Activated B cell treated with CpG ODN at 0.5 μM for 24 hours (primary cell): ENCODE data around the gene SH3D19. TPM values are rescaled to one million over a fixed set of nuclear protein-coding genes. Genes with fewer than 3 reads are reported as not detected.
"Not testable (repeated sequence)": the region's sequence is repeated elsewhere in the genome, so short reads cannot be mapped to it uniquely, and the experiment has no call there.

Experiments used
- ATAC-seq: fragments of 200-7000 bp; cut with Tn5 transposase; one replicate; pipeline ENCODE4 v1.10.0; 2021; ENCODE audit warnings: low read depth, mild to moderate bottlenecking, moderate library complexity
- CTCF ChIA-PET: fragments of 350-600 bp; sonication (Branson Sonifier 250); formaldehyde crosslinking; loops from one replicate; lab custom pipeline; 2021; ENCODE audit warnings: antibody characterized with exemption; lab: Charles Lee
- POLR2A ChIA-PET: fragments of 350-600 bp; sonication (Branson Sonifier 250); formaldehyde crosslinking; loops from one replicate; lab custom pipeline; 2021; ENCODE audit warnings: antibody characterized with exemption; lab: Charles Lee
- DNase-seq: peaks from one replicate; pipeline ENCODE4 v3.0.0; 2022
- H3K27ac Mint-ChIP-seq: one replicate; pipeline ENCODE4 v1.8.0; 2020; ENCODE audit warnings: mixed read lengths
- H3K27me3 Mint-ChIP-seq: one replicate; pipeline ENCODE4 v1.8.0; 2021; ENCODE audit warnings: mixed read lengths
- H3K36me3 Mint-ChIP-seq: one replicate; pipeline ENCODE4 v1.8.0; 2021; ENCODE audit warnings: low read depth, mixed read lengths
- H3K4me1 Mint-ChIP-seq: one replicate; pipeline ENCODE4 v1.8.0; 2021; ENCODE audit warnings: mixed read lengths
- H3K4me3 Mint-ChIP-seq: one replicate; pipeline ENCODE4 v1.8.0; 2020; ENCODE audit warnings: mild to moderate bottlenecking, mixed read lengths
- H3K9me3 Mint-ChIP-seq: one replicate; pipeline ENCODE4 v1.8.0; 2020; ENCODE audit warnings: mixed read lengths
- intact Hi-C: fragments of 100-400 bp; cut with micrococcal nuclease; formaldehyde crosslinking; loops from one replicate; pipeline ENCODE4 v1.15.1; 2024
- total RNA-seq: library from RNA; stranded (reverse); gene quantifications from 2 replicates; pipeline ENCODE4 v1.2.3, GENCODE V29; 2022
- TF ChIP-seq, protein P1 (sequence below): fragments of 200-600 bp; IDR thresholded peaks from one replicate; pipeline ENCODE4 v1.8.0; 2022; ENCODE audit warnings: antibody characterized with exemption, mild to moderate bottlenecking

SH3D19 gene
- total RNA-seq, 1 donor from 2014 or later, result not detected

- DNase-seq, result no peak
- ChIA-PET CTCF (no interaction called here), POLR2A (no interaction called here)
- intact Hi-C loops, result no loop called here
- Mint-ChIP-seq H3K9me3 (no peaks in the 10 kb centered on the region), H3K27ac (no peak overlapping the region), H3K4me1 (peaks cover 3% of the 10 kb centered on the region), H3K4me3 (no peak overlapping the region), H3K27me3 (peaks cover 4% of the 10 kb centered on the region), H3K36me3 (no peaks in the 10 kb centered on the region)
- ATAC-seq, result no peak
- TF ChIP-seq, protein P1, sequence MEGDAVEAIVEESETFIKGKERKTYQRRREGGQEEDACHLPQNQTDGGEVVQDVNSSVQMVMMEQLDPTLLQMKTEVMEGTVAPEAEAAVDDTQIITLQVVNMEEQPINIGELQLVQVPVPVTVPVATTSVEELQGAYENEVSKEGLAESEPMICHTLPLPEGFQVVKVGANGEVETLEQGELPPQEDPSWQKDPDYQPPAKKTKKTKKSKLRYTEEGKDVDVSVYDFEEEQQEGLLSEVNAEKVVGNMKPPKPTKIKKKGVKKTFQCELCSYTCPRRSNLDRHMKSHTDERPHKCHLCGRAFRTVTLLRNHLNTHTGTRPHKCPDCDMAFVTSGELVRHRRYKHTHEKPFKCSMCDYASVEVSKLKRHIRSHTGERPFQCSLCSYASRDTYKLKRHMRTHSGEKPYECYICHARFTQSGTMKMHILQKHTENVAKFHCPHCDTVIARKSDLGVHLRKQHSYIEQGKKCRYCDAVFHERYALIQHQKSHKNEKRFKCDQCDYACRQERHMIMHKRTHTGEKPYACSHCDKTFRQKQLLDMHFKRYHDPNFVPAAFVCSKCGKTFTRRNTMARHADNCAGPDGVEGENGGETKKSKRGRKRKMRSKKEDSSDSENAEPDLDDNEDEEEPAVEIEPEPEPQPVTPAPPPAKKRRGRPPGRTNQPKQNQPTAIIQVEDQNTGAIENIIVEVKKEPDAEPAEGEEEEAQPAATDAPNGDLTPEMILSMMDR, result no peak
These were observed 232.2 kb downstream of the SH3D19 start for GRCh38 chr4:151093203-151093602.

DNA sequence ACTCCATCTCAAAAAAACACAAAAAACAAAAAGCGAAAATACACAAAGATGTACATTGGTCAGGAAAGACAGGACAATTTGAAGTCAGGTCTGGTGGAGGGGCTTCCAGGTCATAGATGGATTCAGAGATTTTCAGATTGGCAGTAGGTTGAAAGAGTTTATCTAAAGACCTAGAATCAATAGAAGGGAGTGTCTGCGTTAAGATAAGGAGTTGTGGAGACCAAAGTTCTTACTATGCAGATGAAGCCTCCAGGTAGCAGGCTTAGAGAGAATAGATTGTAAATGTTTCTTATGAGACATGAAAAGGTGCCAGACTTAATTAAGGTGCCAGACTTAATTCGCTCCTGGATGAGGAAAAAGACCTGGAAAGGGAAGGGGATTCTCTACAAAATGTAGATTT lies 232.9 kb downstream of the SH3D19 start:
- TF ChIP-seq, protein P1, result no peak
- Mint-ChIP-seq H3K27ac (no peak overlapping the region), H3K4me3 (no peak overlapping the region), H3K4me1 (no peaks in the 10 kb centered on the region), H3K27me3 (peaks cover 9% of the 10 kb centered on the region), H3K36me3 (no peaks in the 10 kb centered on the region), H3K9me3 (no peaks in the 10 kb centered on the region)
- DNase-seq (no peak), ATAC-seq (no peak)
- intact Hi-C loops, result no loop called here
- ChIA-PET POLR2A (no interaction called here), CTCF (no interaction called here)

DNA sequence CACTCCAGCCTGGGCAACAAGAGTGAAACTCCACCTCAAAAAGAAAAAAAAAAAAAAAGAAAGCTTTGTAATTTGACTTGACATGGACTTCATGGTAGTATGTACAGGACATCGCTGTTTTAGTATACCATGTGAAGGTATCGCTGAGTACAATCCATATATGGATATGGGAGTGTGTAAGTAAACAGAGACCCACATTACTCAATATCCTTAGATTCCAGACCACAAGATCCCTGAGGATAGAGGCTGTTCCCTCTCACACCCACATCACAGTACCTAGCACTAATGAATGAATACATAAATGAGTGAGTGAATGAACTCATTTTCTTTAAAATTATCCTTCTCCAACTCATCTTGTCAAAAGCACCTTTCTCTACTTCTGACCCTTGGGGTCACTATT lies 234.4 kb downstream of the SH3D19 start:
- ChIA-PET CTCF (no interaction called here), POLR2A (interaction anchor here (0.7 kb wide), 1 partner anchor 8 kb away, joined by 3 read pairs; the partner anchor contains the start of gene RPS3A)
- DNase-seq (no peak), ATAC-seq (no peak)
- Mint-ChIP-seq H3K9me3 (no peaks in the 10 kb centered on the region), H3K36me3 (no peaks in the 10 kb centered on the region), H3K4me3 (no peak overlapping the region), H3K27ac (no peak overlapping the region), H3K4me1 (no peaks in the 10 kb centered on the region), H3K27me3 (peaks cover 13% of the 10 kb centered on the region)
- intact Hi-C loops, result no loop called here
- TF ChIP-seq, protein P1, result no peak

DNA sequence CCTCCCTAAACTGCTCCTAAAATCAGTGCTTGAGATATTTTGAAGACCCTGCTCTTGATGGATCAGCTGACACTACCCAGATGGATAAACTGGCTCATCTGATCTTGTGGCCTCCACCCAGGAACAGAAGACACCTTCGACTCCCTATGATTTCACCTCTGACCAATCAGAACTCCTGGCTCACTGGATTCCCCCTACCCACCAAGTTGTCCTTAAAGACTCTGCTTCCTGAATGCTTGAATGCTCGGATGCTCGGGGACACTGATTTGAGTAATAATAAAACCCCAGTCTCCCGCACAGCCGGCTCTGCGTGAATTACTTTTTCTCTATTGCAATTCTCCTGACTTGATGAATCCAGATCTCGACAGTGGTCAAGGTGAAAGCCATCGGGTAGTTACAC lies 237.9 kb downstream of the SH3D19 start:
- POLR2A ChIA-PET, result no interaction called here
- intact Hi-C loops, result no loop called here
- CTCF ChIA-PET, result no interaction called here
- ATAC-seq, result no peak
- peaks cover 10% of the 10 kb centered on the region for H3K27me3 Mint-ChIP-seq
- H3K27ac Mint-ChIP-seq, result no peak overlapping the region
- H3K4me3 Mint-ChIP-seq, result no peak overlapping the region
- H3K9me3 Mint-ChIP-seq, result no peaks in the 10 kb centered on the region
- no peak for DNase-seq
- TF ChIP-seq, protein P1, result no peak
- no peaks in the 10 kb centered on the region for H3K4me1 Mint-ChIP-seq
- H3K36me3 Mint-ChIP-seq, result no peaks in the 10 kb centered on the region

DNA sequence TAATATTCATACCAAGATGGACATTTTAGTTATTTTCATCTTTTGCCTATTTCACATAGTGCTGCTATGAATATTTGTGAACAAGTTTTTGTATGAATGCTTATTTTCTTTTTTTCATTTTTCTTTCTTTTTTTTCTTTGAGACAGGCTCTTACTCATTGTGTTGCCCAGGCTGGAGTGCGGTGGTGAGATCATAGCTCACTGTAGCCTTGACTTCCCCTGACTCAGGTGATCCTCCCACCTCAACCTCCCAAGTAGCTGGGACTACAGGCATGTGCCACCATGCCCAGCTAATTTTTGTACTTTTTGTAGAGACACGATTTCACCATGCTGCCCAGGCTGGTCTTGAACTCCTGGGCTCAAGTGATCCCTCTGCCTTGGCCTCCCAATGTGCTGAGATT lies 247.4 kb downstream of the SH3D19 start:
- POLR2A ChIA-PET, H3K36me3 Mint-ChIP-seq, CTCF ChIA-PET, H3K9me3 Mint-ChIP-seq, H3K4me1 Mint-ChIP-seq, H3K27me3 Mint-ChIP-seq, DNase-seq, intact Hi-C loops, H3K4me3 Mint-ChIP-seq, ATAC-seq, H3K27ac Mint-ChIP-seq: not testable (repeated sequence)

- ChIA-PET CTCF (no interaction called here), POLR2A (interaction anchor here (0.6 kb wide), 1 partner anchor 24 kb away, joined by 3 read pairs; no protein-coding TSS in a partner anchor)
- ATAC-seq, result no peak
- H3K4me1 Mint-ChIP-seq, result no peaks in the 10 kb centered on the region
- H3K27me3 Mint-ChIP-seq, result no peaks in the 10 kb centered on the region
- H3K9me3 Mint-ChIP-seq, result no peaks in the 10 kb centered on the region
- TF ChIP-seq, protein P1, result no peak
- no peak overlapping the region for H3K4me3 Mint-ChIP-seq
- no peak overlapping the region for H3K27ac Mint-ChIP-seq
- H3K36me3 Mint-ChIP-seq, result no peaks in the 10 kb centered on the region
- intact Hi-C loops, result no loop called here
- no peak for DNase-seq
These were observed 250.9 kb downstream of the SH3D19 start for GRCh38 chr4:151074416-151074916.
